GM23338 (cell line): ENCODE results near the gene KDM6B.

ENCODE experiments used
- CTCF ChIP-seq, 2 experiments: fragments of 200-600 bp in 1 of 2; sonication (generic) in 1 of 2; conservative IDR thresholded peaks; 2 replicates each; pipeline versions ENCODE4 v1.5.1 to v1.6.1; 2016 to 2017; ENCODE audit warnings: antibody characterized with exemption in 2 of 2, low read depth in 2 of 2, mild to moderate bottlenecking in 2 of 2, moderate library complexity in 1 of 2
- ETS1 ChIP-seq: IDR thresholded peaks from 2 replicates; pipeline ENCODE4 v1.6.1; 2016; ENCODE audit warnings: antibody characterized with exemption
- EZH2 ChIP-seq: fragments of 200-600 bp; sonication (generic); IDR thresholded peaks from one replicate; pipeline ENCODE4 v1.8.0; 2017; ENCODE audit warnings: antibody characterized with exemption, mild to moderate bottlenecking, low read depth; ENCODE audit not compliant: unreplicated experiment
- EZH2phosphoT487 ChIP-seq: fragments of 200-600 bp; sonication (generic); IDR thresholded peaks from one replicate; pipeline ENCODE4 v1.8.1; 2018; ENCODE audit warnings: antibody characterized with exemption; ENCODE audit not compliant: unreplicated experiment
- JUNB ChIP-seq: IDR thresholded peaks from one replicate; pipeline ENCODE4 v1.6.1; 2016; ENCODE audit warnings: antibody characterized with exemption; ENCODE audit not compliant: unreplicated experiment
- POLR2AphosphoS5 ChIP-seq: IDR thresholded peaks from 2 replicates; pipeline ENCODE4 v1.6.1; 2016; ENCODE audit warnings: antibody characterized with exemption, low read depth
- ZNF114 ChIP-seq: fragments of 250-450 bp; sonication (Bioruptor Pico); IDR thresholded peaks from 2 replicates; pipeline ENCODE4 v1.5.0; 2020; ENCODE audit warnings: mild to moderate bottlenecking, moderate library complexity

- TF ChIP-seq CTCF (conservative IDR thresholded peaks at IDR 0.05; ENCODE audit: low read depth in 2 of 2) (no peak), EZH2 (no peak), POLR2AphosphoS5 (no peak), ETS1 (no peak), EZH2phosphoT487 (no peak), JUNB (no peak), ZNF114 (CRISPR knock-in tag) (no peak)
These were observed 2.8 kb upstream of the KDM6B start for GRCh38 chr17:7831233-7831632.
